Measurements from ENCODE around the gene SSR4. TPM values are rescaled to one million over a fixed set of nuclear protein-coding genes. Genes with fewer than 3 reads are reported as not detected.

SSR4 gene
- total RNA-seq, 1 experiment from 2014 or later = 182 TPM

- H4K20me1 ChIP-seq (ENCODE audit: insufficient read depth) = no peaks in the 10 kb centered on the region
- no peaks in the 10 kb centered on the region for H3K27me3 ChIP-seq (ENCODE audit: insufficient read depth, low read length)
- ChIA-PET CTCF (no interaction called here), RAD21 (ENCODE audit: low non-redundant PET in 1 of 2, low total read pairs in 2 of 2, uncharacterized antibody in 2 of 2, unreplicated experiment in 2 of 2) (no interaction called here), POLR2A (no interaction called here)
- H3K4me2 ChIP-seq (ENCODE audit: low read length) = no peak overlapping the region
- intact Hi-C loops (cut with micrococcal nuclease) = no loop called here
- BruUV-seq (replicated peaks) = no TSS peak
- DNase-seq (ENCODE audit: low read depth, low spot score) (no peak), ATAC-seq (no peak)
- no peak overlapping the region for H3K4me3 ChIP-seq (replicated peaks in 1 of 2; ENCODE audit: low read depth in 1 of 2, low read length in 2 of 2)
- no peaks in the 10 kb centered on the region for H3K9me3 ChIP-seq (ENCODE audit: control insufficient read depth in 1 of 2, insufficient read depth in 1 of 2, low read depth in 1 of 2, low read length in 2 of 2)
- no peaks in the 10 kb centered on the region for H3K36me3 ChIP-seq (ENCODE audit: control insufficient read depth in 1 of 2, insufficient read depth in 2 of 2, low read length in 2 of 2)
- no peaks in the 10 kb centered on the region for H3K4me1 ChIP-seq (ENCODE audit: control insufficient read depth in 1 of 2, insufficient read depth in 2 of 2, low read length in 2 of 2)
- no peak overlapping the region for H2AFZ ChIP-seq (ENCODE audit: low read depth, low read length, poor library complexity, severe bottlenecking)
- H3K27ac ChIP-seq (ENCODE audit: low read depth, low read length) = no peak overlapping the region
- no peak overlapping the region for H3K9ac ChIP-seq (ENCODE audit: low read length)
- H3K79me2 ChIP-seq (ENCODE audit: insufficient read depth, low read length) = no peaks in the 10 kb centered on the region
- no peaks in the 10 kb centered on the region for H3K9me2 ChIP-seq (ENCODE audit: insufficient read depth)
- TF ChIP-seq CBX3 (IDR thresholded peaks at IDR 0.05; ENCODE audit: low read depth) (no peak), EGR1 (IDR thresholded peaks at IDR 0.05; ENCODE audit: low read depth) (no peak), EZH2phosphoT487 (IDR thresholded peaks at IDR 0.05; ENCODE audit: borderline replicate concordance) (no peak), SP1 (IDR thresholded peaks at IDR 0.05; ENCODE audit: low read depth) (no peak), POLR2A (IDR thresholded peaks at IDR 0.05; ENCODE audit: borderline replicate concordance, extremely low read depth, insufficient read depth, insufficient read length) (no peak), POLR2AphosphoS5 (IDR thresholded peaks at IDR 0.05; ENCODE audit: low read depth, low read length) (no peak), REST (IDR thresholded peaks at IDR 0.05; ENCODE audit: low read depth) (no peak), RAD21 (IDR thresholded peaks at IDR 0.05; ENCODE audit: low read depth) (no peak), JUND (IDR thresholded peaks at IDR 0.05) (no peak)
Observed at GRCh38 chrX:153804621-153805020, 10.2 kb downstream of the SSR4 start.

GRCh38 chrX:153805436-153805835 lies 11.0 kb downstream of the SSR4 start:
- H3K9me3 ChIP-seq (ENCODE audit: control insufficient read depth in 1 of 2, insufficient read depth in 1 of 2, low read depth in 1 of 2, low read length in 2 of 2) = no peaks in the 10 kb centered on the region
- ATAC-seq = no peak
- H3K27ac ChIP-seq (ENCODE audit: low read depth, low read length) = no peak overlapping the region
- no peak overlapping the region for H2AFZ ChIP-seq (ENCODE audit: low read depth, low read length, poor library complexity, severe bottlenecking)
- no peaks in the 10 kb centered on the region for H3K79me2 ChIP-seq (ENCODE audit: insufficient read depth, low read length)
- no peak overlapping the region for H3K9ac ChIP-seq (ENCODE audit: low read length)
- intact Hi-C loops (cut with micrococcal nuclease) = no loop called here
- BruUV-seq (replicated peaks) = no TSS peak
- CTCF ChIA-PET = no interaction called here
- no peaks in the 10 kb centered on the region for H3K4me1 ChIP-seq (ENCODE audit: control insufficient read depth in 1 of 2, insufficient read depth in 2 of 2, low read length in 2 of 2)
- POLR2A ChIA-PET = no interaction called here
- RAD21 ChIA-PET (ENCODE audit: low non-redundant PET in 1 of 2, low total read pairs in 2 of 2, uncharacterized antibody in 2 of 2, unreplicated experiment in 2 of 2) = no interaction called here
- H3K4me2 ChIP-seq (ENCODE audit: low read length) = no peak overlapping the region
- no peaks in the 10 kb centered on the region for H3K36me3 ChIP-seq (ENCODE audit: control insufficient read depth in 1 of 2, insufficient read depth in 2 of 2, low read length in 2 of 2)
- no peaks in the 10 kb centered on the region for H3K27me3 ChIP-seq (ENCODE audit: insufficient read depth, low read length)
- DNase-seq (ENCODE audit: low read depth, low spot score) = no peak
- H4K20me1 ChIP-seq (ENCODE audit: insufficient read depth) = no peaks in the 10 kb centered on the region
- H3K4me3 ChIP-seq (replicated peaks in 1 of 2; ENCODE audit: low read depth in 1 of 2, low read length in 2 of 2) = no peak overlapping the region
- no peaks in the 10 kb centered on the region for H3K9me2 ChIP-seq (ENCODE audit: insufficient read depth)
- TF ChIP-seq ZFX (IDR thresholded peaks at IDR 0.05) = no peak
- no peak for TF ChIP-seq REST (IDR thresholded peaks at IDR 0.05; ENCODE audit: low read depth)
- no peak for TF ChIP-seq CTCF (IDR thresholded peaks at IDR 0.05 in 2 of 3, conservative IDR thresholded peaks at IDR 0.05 in 1 of 3; ENCODE audit: borderline replicate concordance in 1 of 3, insufficient read depth in 1 of 3, low read depth in 2 of 3, low read length in 2 of 3)
- no peak for TF ChIP-seq TCF7L2 (IDR thresholded peaks at IDR 0.05; ENCODE audit: borderline replicate concordance, extremely low read depth, insufficient read depth, insufficient read length)
- no peak for TF ChIP-seq CEBPB (IDR thresholded peaks at IDR 0.05; ENCODE audit: low read depth)
- no peak for TF ChIP-seq EGR1 (IDR thresholded peaks at IDR 0.05; ENCODE audit: low read depth)
- no peak for TF ChIP-seq RAD21 (IDR thresholded peaks at IDR 0.05; ENCODE audit: low read depth)

Data from HCT116 (cell line).